ENCODE measurements around the gene CTXN1.
A peak's percentile ranks its signal among the peaks of the same experiment; 100 is the strongest.
"Not testable (repeated sequence)": the region's sequence is repeated elsewhere in the genome, so short reads cannot be mapped to it uniquely, and the experiment has no call there.

The CTXN1 gene

DNA sequence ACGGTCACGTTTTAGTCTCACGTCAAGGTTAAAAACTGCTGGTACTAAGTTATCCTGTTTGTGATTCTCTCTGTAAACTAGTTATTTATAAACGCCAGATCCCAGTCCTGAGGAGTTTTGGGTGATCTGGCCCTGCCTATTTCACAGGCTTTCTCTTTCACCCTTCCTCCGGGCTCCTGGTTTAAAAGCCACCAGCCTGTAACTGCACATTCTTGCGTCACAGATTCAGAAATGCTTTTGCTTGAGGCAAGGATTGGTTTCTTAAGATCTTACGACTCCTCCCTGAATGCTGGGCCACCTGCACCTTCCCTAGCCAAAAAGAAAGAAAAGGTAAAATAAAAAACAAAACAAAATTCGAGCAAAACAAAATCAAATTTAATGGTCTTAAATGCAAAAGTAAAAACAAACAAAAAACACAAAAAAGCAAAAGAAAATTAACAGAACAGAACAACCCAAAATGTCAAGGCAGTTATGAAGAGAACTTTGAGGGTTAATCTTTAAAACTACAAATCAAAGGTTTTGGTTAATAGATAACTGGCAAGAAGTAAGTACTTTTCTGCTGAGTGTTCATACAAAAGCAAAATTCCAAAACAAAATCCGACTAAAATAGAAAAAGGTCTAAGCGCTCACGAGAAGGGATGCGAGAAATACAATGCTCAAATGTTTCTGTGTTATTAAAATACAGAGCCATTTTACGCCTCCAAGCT lies 36.1 kb upstream of the CTXN1 start:
- H3K27ac ChIP-seq = no peak overlapping the region
- TF ChIP-seq, protein P1, sequence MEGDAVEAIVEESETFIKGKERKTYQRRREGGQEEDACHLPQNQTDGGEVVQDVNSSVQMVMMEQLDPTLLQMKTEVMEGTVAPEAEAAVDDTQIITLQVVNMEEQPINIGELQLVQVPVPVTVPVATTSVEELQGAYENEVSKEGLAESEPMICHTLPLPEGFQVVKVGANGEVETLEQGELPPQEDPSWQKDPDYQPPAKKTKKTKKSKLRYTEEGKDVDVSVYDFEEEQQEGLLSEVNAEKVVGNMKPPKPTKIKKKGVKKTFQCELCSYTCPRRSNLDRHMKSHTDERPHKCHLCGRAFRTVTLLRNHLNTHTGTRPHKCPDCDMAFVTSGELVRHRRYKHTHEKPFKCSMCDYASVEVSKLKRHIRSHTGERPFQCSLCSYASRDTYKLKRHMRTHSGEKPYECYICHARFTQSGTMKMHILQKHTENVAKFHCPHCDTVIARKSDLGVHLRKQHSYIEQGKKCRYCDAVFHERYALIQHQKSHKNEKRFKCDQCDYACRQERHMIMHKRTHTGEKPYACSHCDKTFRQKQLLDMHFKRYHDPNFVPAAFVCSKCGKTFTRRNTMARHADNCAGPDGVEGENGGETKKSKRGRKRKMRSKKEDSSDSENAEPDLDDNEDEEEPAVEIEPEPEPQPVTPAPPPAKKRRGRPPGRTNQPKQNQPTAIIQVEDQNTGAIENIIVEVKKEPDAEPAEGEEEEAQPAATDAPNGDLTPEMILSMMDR (IDR thresholded peaks at IDR 0.05) = no peak
- no peak for TF ChIP-seq ZFX (IDR thresholded peaks at IDR 0.05; ENCODE audit: borderline replicate concordance)

DNA sequence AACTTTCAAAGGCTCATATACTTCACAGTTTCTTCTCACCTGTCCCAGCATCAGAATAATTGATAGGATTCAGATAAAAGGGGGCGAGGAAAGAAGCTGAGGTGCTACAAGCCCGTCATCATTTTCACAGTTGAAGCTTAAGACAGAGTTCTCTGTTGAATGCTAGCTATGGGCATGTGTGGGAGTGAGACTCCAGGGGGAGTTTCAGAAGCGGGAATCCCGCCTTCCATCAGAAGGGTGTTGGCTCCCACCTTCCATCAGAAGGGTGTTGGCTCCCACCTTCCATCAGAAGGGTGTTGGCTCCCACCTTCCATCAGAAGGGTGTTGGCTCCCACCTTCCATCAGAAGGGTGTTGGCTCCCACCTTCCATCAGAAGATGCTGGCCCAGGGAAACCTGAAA lies 35.1 kb upstream of the CTXN1 start:
- H3K27ac ChIP-seq = not testable (repeated sequence)

DNA sequence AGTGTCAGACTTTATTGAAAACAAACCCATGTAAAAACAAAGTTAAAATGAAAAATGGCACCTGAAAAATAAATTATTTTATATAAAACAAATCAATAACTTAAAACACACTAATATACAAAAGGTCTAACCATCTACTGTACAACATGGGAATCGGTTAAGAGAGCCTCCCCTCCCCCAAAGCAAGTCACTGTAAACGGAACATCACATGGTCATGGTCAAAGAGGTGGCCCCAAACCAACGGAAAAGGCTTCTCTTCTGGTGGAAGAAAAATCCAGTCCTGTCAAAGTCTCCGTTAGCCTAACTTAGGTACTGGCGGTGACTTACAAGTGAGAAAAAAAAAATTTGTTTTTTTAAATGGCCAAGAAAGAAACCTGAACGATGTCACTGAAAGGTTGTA lies 33.3 kb upstream of the CTXN1 start:
- TF ChIP-seq, protein P1 (IDR thresholded peaks at IDR 0.05) = no peak
- no peak for TF ChIP-seq ZFX (IDR thresholded peaks at IDR 0.05; ENCODE audit: borderline replicate concordance)
- no peak overlapping the region for H3K27ac ChIP-seq

DNA sequence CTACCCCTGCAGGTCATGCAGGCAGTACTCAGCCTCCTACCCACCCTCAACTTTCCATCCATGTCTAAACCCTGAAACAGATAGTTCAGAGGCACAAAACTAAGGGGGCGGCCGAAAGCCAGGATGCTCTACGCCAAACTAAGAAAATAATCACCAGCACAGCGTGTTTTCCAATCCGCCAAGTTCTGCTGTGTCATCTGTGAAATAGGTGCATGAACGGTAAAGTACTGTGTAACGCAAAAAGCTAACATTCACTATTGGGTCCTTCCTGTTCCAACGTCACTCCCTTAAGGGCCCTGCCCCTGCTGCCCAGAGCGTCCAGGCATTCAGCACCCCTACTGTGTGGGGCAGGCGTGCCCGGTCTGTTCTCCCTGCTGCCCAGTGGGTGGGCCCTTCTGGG lies 29.8 kb upstream of the CTXN1 start:
- H3K27ac ChIP-seq = no peak overlapping the region
- no peak for TF ChIP-seq ZFX (IDR thresholded peaks at IDR 0.05; ENCODE audit: borderline replicate concordance)
- TF ChIP-seq, protein P1 (IDR thresholded peaks at IDR 0.05) = no peak

DNA sequence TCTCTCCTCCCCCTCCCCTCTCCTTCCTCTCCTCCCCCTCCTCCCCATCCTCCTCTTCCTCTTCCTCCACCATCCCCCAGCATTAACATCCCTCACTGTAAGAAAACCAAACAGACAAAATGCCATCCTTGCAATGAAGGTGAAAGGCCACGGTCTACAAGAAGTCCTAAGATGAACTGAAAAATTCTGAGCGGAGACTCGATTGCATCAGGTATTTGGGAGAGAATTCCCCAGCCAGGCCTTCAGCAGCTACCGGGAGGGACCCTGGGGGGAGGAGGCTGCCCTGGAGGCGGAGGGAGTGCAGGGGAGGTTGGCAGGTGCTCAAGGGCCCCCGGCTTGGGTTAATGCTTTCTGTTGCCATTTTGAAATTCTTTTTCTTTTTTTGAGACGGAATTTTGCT lies 27.6 kb upstream of the CTXN1 start:
- no peak for TF ChIP-seq ZFX (IDR thresholded peaks at IDR 0.05; ENCODE audit: borderline replicate concordance)
- TF ChIP-seq, protein P1 (IDR thresholded peaks at IDR 0.05) = no peak
- no peak overlapping the region for H3K27ac ChIP-seq

DNA sequence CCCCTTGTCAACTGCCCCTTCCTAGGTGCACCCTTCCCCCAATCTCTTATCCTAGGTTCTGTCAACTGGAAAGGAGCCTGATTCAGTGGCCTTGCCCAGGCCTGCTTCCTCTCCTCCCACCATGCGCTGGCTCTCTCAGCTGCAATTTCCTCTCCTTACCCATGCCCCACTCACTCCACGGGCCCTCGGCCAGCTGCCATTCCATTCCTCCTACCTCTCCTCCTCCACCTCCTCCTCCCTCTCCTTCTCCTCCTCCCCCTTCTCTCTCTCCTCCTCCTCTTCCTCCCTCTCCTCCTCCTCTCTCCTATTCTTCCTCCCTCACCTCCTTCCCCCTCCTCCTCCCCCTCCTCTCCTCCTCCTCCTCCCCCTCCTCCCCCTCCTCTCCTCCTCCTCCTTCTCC lies 27.1 kb upstream of the CTXN1 start:
- H3K27ac ChIP-seq = no peak overlapping the region
- no peak for TF ChIP-seq ZFX (IDR thresholded peaks at IDR 0.05; ENCODE audit: borderline replicate concordance)

DNA sequence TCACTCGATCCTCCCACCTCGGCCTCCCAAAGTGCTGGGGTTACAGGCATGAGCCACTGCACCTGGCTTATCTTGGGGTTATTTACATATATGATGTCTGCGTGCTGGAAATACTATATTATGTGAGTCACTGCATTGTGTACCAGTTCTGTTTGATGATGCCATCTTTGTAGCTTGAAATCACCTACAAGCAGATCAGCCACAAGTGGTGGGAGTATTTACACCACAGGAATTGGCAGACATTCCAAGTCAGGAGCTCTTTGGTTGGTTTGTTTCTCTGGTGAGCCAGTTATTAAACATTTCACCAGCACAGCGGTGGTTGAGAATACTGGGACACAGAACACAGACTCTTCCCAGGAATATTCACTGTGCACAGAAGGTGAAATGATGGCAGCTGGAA lies 22.0 kb upstream of the CTXN1 start:
- no peak overlapping the region for H3K27ac ChIP-seq
- TF ChIP-seq, protein P1 (IDR thresholded peaks at IDR 0.05) = no peak
- no peak for TF ChIP-seq ZFX (IDR thresholded peaks at IDR 0.05; ENCODE audit: borderline replicate concordance)

DNA sequence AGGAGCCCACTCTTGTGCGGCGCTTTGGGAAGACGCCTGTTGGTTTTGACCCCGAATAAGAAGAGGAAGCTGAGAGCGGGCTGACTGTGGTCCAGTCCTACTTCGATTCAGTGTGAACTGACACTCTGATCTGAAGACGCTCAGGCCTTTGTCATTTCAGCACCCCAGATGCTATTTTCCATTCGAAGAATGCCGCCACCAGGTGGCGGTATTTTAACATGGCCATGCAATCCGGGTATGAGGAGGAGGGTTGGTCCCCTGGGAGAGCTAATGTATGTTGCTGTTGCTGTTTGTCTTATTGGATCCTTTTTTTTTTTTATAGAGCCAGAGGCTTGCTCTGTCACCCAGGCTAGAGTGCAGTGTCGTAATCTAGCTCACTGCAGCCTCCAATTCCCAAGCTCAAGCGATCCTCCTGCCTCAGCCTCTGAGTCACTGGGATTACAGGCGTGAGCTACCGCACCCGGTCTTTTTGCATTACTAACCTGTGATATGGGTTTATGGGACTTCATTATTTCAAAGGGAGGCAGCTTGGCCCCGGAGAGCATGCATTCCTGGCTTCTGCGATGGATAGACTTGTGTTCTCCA lies 18.3 kb upstream of the CTXN1 start:
- peak overlapping the region; percentile 84 for H3K27ac ChIP-seq
- TF ChIP-seq ZFX (IDR thresholded peaks at IDR 0.05; ENCODE audit: borderline replicate concordance) = no peak
- TF ChIP-seq, protein P1 (IDR thresholded peaks at IDR 0.05) = peak; percentile 92
